HuH-7 (cell line): Measurements from ENCODE around the gene GALNT2.

Experiments
- DNase-seq: peaks from one replicate; pipeline ENCODE4 v3.0.0; 2011; ENCODE audit warnings: low spot score

GALNT2 gene

DNA sequence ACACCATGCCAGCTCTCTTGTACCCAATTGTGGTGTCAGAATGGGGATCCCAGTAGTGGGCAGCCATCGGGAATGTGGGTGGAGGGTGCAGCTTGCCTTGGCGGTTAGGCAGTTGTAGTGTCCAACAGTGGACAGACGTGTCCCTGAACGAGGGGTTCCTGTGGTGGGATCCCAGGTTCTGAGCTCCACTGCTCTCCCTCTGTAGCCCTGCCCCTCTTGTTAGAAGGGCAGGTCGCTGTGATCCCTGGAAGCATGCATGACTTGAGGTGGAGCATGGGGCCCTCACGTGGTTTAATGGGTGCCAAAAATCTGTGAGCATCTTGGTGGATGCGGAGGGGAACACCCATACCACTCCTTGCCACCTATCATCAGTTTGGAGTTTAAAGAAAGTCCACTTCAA lies 4.3 kb downstream of the GALNT2 start:
- no peak for DNase-seq

DNA sequence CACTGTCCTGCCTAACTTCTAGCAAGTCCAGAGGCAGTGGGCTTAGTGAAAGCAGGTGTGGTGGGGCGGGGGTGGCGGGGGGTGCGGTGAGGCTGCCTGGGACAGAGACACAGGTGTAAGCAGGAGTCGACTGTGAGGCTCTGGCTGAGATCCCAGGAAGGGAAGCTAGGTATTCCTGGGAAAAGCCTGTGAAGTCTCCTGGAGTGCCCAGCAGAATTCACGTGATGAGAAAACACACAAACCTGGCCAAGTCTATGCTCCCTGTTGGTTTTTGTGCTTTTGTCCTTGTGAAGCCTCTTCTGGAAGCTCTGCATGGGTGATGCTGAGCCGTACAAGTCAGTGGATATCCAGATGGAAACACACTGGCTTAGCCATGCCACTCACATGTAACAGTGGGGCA lies 5.3 kb downstream of the GALNT2 start:
- DNase-seq, result no peak

DNA sequence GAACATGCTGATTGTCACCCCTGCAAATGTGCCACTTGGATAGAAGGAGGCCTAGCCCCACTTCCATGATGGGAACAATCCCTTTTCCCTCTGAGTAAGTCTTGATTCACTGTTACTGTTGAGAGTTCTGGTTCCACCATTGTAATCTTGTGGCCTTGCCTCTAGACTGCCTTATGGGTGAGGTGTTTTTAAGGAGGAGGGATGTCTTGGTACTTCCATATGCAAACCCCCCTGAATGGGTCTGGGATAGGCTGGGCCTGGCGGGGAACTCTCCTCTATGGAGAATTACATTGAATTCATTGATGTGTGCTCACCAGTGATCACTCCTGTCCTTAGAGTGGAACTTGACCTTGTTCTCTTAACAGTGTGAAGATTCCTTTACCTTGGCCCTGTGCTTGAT lies 5.8 kb downstream of the GALNT2 start:
- DNase-seq, result no peak

DNA sequence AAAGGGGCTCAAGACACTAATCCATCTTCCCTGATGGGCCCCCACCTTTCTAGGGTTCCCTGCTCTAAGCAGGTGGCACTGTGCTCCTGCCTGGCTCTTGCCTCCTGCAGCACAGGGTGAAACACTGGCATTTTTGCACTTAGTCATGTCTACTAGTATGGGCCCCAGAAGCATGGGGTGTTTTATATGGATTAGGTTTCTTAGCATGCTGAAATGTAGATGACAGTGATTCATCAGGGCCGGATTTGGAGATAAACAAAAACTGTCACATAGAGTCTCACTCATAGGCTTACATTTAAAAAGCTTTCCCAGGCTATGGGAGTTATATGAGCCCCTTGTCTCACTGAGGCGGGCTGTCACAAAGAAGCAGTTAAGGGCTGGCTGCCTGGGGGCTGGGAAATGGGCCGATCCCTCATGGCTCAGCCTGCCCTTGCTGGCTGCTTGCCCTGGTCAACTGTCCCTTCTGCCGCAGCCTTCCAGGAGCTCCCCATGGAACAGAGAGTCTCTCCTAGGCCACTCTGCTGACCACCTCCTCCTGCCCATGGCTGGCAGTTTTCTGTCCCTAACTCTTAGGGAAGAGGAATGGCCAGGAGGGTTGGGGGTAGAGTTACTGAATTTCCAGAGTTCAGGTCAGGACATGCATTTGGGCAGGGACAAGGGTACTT lies 6.5 kb downstream of the GALNT2 start:
- DNase-seq, result no peak

DNA sequence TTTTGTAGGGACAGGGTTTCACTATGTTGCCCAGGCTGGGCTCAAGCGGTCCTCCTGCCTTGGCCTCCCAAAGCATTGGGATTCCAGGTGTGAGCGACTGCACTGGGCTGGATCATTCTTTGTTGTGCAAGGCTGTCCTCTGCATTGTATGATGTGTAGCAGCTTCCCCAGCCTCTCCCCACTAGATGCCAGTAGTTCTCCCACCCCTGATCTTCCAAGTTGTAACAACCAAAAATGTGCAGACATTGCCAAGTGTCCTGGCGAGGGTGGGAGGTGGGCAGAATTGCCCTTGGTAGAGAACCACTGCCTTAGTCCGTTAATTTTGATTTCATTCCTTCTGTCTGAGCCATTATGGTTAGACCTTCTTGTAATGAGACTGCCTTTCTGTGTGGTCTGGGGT lies 7.2 kb downstream of the GALNT2 start:
- DNase-seq, result no peak

DNA sequence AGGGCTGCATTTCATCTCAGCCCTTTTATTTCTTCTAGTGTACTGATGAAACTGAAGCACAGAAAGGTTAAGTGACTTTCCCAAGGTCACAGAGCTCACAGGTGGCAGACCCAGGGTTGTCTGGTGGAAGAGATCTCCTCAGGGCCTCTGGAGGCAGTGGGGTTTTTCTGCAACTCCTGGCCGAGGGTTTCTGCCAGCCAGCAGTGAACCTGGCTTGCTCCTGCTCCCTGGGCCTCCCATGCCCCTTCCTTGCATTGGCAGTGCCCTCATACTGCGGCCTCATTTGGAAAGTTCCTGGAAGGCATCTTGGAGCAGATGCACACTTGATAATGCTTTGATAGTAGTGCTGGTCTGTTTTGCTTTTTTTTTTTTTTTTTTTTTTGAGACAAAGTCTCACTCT lies 7.7 kb downstream of the GALNT2 start:
- DNase-seq, result no peak

DNA sequence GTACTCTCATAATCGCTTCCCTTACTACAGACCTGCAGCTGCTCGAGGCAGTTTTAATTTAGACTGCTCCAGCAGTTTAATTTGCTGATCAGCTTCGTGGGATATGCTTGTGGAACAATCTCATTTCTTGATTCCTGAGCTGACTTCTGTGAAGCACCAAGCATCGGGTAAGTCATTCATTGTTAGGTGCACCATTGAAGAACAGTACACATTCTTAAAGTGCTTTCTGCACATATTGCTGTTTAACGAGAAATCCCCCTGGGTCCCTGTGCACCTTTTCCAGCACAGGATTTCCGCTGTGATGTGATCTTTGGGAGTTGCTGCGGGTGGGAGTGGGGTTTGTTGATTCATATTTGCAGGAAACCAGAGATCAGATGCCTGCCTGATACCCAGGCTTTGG lies 9.1 kb downstream of the GALNT2 start:
- no peak for DNase-seq

DNA sequence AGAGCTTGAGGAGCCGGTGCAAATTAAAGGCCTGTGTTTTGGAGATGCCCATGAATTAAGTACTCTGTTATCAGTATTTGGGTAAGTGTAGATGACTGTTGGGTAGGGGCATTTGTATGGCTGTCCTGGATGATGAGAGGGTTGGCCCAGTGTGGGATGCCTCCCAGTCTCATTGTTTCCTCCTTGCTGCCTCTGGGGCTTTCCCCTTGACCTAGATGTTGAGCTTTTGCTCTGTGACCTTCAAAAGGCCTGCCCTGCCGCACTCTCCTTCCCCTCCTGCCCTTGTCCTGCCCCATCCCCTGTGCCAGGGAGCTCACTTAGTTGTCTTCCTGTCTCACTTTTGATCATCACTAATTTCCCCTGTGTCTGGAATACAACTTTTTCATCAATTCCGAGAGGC lies 10.0 kb downstream of the GALNT2 start:
- DNase-seq, result no peak

DNA sequence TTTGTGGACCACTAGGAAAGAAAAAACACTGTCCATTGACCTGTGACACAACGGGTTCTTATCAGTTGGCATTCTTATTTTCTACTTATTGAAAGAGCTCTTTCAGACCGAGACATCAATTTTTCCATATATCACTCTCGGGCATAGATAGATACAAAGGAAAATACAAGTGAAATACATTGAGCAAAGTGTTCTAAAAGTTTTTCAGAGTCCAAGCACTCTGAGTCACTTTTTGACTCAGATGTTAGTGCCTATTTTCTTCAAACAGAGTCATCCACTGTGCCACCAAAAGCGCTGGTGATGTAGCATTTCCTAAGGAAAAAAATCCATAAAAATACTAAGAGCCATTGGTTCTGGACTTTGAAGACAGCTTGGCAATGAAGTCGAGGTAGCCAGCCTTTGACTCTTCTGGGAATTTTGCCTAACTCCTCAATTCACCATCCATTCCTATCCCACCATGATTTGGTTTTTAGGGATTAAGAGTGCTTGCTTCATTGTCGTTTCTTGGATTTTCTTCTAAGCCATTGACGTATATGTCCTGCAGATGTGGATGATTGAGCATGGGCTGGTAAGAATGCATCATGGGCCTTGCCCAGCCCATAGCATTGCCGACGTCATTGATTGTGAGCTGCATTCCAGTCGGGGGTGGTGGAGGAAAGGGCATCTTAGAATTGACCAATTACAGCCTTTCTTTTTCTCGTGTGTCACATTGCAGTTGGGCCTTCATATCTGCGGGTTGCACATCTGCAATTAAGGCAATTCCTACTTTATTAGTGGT lies 10.6 kb downstream of the GALNT2 start:
- no peak for DNase-seq

DNA sequence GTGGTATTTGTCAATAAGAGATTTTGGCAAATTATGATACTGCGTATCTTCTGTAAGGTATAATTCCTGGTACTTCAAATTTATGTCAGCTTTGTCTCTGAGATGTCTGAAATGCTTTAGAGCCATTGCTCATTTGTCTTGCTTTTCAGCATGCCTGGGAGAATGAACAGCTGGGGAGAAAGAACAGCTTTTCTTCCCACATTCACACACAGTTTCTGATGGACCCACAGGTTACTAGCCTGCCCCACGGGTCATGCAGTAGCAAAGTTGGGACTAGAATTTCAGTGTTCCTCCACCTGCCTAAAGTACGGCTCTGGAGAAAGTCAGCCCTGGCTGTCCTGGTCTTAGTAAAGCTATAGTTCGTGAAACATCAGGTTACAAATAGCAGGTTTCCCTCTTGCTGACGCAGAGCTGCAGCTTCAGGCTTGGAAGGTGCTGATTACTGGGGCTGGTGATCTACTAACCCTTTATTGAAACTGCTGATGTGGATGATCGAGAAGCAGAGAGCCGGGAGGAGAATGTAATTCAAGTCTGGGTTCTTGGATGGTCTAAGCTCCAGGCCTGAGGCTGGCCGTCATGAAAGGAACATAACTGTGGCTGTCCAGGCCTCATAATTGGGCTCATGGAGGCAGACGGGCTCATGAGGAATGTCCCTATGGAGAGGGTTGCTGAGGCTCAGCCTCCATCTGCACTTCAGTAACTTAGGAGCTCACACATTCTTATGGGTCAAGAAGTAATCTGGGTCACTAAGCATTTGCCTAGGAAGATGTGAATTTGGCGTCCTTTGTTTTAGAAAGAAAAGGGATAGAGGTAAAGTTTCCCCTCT lies 12.4 kb downstream of the GALNT2 start:
- no peak for DNase-seq

DNA sequence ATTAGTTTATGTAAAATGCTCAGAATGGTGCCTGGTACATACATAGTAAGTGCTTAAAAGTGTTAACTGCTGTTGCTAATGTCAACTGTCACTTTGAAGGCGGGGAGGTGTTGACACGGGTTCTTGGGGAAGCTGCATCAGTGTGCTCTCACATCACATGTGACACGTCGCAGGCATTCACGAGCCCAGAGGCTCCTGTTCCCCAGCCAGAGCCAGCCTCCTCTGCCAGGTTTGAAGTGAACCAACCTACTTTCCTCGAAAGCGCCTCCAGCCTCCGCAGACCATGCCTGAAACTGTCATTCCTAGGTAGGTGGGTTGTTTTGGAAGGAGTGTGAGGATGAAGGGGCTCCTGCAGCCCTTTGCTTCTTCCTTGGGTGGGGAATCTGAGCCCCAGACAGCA lies 13.8 kb downstream of the GALNT2 start:
- no peak for DNase-seq

DNA sequence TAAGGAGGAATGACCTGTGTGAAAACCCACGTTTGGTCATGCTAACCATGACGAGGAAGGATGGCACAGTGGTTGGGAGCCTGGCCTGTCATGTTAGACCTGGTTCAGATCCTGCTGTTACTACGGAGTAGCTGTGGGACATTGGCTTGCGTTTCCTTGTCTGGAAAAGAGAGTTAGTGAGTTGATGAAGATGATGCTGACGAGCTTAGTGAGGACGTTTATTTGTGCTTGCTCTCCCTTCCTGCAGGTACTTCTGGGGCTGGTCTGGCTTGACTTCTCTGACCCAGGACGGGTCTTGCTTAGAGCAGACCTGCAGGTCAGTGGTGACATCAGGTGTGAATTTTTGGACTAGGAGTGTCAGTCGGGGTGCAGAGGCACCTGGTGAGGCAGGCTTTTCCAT lies 14.7 kb downstream of the GALNT2 start:
- no peak for DNase-seq

DNA sequence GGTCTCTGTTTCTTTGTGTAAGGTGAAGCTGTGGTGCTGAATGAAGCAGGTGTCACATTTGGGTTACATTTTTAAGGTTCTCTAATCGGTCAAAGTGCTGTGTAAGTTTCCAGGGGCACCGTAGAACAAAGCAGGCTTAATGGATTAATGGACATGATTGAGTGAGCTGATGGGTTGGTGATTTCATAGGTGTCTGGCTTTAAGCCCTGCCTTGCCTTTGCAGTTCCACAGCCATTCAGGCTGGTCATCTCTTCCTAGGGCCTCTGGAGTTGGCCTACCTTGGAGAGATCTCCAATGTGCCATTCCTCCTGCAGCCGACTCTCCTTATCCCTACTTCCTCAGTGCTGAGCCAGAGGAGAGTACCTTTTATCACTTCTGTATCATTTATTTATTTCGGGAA lies 15.2 kb downstream of the GALNT2 start:
- DNase-seq, result no peak

DNA sequence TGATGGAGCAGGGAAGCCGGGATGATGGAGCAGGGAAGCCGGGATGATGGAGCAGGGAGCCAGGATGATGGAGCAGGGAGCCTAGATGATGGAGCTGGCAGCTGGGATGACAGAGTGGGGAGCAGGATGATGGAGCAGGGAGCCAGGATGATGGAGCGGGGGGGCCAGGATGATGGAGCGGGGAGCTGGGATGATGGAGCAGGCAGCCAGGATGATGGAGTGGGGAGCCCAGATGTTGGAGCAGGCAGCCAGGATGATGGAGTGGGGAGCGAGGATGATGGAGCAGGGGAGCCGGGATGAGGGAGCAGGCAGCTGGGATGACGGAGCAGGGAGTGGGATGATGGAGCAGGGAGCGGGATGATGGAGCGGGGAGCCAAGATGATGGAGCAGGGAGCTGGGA lies 16.0 kb downstream of the GALNT2 start:
- no peak for DNase-seq

DNA sequence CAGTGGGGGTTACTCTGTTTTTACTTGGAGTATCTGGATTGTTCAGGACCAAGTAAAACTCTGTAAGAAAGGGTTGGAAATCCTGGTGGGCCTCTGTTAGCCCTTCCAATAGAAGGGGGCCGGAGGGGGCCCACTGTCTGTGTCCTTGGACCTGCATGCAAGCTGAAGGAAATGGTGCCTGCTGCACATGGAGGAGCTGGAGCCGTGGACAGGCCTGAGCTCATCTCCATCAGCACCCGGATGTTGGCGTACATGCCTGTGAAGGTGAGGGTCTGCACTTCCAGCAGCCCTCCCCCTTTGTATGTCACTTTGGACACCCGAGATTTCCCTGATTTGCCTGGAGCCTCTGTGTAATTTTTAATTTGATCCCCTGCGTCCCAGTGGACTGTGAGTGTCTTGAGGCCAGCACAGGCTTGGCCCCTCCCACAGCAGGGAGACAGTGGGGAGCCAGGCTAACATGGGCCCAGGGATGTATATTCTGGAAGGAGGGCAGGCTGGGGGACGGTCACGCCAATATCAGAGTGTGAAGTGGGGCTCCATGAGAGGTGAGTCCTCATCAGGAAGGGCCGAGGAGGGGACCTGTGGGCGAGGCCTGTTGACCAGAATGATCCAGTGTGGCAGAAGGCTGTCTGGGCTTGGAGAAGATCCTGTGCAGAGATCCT lies 16.8 kb downstream of the GALNT2 start:
- DNase-seq, result no peak

DNA sequence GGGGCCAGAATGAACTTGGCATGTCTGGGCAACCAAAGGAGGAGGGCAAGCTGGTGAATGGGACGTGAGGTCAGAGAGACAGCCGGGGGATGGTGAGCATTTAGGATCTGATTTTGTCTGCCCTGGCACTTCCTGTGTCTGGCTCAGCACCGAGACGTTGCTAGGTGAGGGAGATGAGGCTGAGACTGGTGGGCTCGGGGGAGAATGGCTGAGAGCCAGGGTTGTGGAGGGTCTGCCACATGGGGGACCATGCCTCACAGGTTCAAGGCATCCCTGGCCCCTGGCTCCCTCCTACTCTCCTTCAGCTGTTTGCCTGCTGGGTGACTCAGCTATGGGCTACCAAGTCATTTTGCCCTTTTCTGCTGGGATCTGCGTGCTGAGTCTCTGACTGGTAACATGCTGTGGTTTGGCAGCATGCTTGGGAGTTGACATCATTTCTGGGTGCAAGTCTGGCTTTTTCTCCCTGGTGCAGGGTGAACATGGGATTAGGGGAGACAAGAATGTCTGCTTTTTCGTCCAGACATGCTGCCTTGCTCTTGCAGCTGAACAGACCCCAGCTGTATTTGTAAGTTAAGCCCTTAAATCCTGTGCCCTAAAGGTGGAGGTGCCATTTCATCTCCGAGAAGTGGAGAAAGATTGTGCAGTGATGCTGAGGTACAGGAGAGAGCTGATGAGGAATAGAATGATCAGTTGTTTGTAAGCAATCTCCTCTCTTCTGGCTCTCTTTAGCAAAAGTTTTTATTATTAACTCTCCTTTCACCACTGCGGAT lies 17.6 kb downstream of the GALNT2 start:
- DNase-seq, result no peak

DNA sequence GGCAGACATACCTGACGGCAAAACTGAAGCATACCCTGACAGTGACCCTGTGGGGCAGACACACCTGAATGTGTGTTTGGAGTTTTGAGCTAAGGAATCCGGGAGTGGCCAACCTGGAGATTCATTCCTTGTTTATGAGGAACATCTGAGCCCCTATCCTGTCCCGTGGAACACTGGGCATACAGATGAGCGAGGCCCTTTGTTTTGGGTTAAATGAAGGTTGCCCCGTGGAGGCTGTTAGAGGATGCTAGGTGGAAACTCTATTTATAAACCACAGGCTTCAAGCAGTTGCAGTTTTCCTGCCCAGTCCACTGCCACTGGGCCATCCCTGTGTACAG lies 18.1 kb downstream of the GALNT2 start:
- no peak for DNase-seq

DNA sequence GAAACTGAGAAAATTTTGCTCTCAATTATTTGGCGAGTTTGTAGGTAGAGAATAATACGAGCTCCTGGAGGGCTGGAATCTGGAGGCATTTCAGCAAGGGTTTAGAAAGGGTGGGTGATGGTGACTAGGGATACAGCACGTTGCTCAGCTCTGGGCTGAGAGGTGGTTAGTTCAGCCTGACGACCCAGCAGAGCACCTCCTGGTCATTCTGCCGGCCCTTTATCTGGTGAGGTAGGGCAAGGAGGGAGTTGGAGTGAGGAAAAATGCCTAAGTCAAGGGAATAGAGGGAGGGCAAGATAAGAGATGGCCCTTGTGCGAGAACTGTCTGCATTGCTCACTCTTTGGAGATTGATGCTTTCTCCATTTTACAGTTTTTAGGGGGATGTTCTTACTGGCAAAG lies 19.1 kb downstream of the GALNT2 start:
- DNase-seq, result no peak

DNA sequence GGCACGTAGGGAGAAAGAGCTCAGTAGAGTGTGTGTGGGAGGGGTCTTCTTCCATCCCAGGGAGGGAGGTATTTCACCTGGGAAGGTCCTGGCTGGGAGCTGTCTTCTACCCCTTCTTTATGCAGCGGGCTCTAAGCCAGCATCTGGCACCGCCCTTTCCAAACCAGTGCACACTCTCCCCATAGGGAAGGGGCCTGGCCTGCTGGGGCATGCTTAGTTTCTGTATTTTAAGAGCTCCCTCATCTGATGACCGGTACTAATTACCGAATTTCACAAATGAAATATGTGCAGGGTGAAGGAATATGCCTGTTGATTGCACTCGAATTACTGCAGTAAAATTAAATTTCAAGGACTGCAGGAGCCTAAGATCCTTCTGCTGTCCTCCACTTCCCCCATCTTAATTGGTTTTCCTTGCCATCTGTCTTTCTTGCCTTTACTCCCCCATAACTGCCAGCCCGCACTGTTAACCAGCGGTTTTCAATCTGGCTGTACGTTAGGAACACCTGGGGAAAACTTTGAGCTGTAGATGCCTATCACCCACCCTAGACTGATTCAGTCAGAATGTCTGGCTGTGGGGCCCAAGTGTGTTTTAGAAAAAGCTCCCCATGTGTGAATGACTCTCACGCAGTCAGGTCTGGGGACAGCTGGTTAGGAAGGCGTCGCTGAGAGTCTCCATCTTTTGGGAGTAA lies 20.1 kb downstream of the GALNT2 start:
- DNase-seq, result no peak

DNA sequence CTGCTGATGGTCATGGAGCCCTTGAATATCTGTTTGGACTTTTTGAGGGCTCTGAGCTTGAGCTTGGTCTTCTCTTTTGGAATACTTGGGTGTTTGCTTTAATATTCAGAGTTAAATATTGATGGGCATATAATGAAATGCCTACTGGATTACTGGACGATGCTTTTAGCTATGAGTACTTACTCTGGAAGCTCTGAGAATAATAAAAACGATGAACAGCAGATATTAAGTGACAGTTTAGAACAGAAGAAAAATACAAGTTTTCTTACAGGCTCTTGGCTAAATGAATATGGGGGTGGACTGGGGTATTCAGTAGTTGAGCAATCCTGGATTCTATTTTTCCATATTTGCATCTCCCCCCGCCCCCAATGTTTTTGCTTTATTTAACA lies 20.7 kb downstream of the GALNT2 start:
- no peak for DNase-seq

DNA sequence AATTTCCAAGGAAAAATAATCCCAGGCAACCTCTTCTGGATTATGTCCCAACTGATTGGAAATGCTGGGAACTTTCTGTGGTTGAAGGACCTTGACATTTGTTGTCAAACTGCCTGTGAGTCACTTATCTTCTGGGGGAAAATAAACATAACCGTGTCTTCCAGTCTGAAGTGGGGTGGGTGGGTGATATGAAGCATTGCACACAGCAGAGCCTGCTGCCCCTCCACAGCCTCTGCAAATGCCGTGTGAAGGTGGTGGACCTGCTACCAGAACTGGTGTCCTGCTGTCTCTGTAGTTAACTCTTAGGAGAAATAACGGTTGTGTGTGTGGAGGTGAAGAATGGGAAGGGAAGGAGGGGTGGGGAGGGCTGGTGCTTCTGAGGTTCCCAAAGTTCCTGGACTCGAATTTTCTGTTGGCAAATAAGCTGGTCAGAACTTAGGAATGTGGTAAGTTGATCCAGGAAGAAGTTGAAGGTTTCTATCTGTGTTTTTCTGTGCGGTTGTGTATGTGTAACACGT lies 23.2 kb downstream of the GALNT2 start:
- DNase-seq, result no peak
